Fibroblast of skin of left quadriceps (primary cell): ENCODE measurements around the gene TDRD12.
"Not testable (repeated sequence)": the region's sequence is repeated elsewhere in the genome, so short reads cannot be mapped to it uniquely, and the experiment has no call there.

Experiments used
- DNase-seq, 2 experiments: peaks; one replicate each; pipeline ENCODE4 v3.0.0-alpha.2; 2013; ENCODE audit warnings: low read depth in 2 of 2

TDRD12 gene

DNA sequence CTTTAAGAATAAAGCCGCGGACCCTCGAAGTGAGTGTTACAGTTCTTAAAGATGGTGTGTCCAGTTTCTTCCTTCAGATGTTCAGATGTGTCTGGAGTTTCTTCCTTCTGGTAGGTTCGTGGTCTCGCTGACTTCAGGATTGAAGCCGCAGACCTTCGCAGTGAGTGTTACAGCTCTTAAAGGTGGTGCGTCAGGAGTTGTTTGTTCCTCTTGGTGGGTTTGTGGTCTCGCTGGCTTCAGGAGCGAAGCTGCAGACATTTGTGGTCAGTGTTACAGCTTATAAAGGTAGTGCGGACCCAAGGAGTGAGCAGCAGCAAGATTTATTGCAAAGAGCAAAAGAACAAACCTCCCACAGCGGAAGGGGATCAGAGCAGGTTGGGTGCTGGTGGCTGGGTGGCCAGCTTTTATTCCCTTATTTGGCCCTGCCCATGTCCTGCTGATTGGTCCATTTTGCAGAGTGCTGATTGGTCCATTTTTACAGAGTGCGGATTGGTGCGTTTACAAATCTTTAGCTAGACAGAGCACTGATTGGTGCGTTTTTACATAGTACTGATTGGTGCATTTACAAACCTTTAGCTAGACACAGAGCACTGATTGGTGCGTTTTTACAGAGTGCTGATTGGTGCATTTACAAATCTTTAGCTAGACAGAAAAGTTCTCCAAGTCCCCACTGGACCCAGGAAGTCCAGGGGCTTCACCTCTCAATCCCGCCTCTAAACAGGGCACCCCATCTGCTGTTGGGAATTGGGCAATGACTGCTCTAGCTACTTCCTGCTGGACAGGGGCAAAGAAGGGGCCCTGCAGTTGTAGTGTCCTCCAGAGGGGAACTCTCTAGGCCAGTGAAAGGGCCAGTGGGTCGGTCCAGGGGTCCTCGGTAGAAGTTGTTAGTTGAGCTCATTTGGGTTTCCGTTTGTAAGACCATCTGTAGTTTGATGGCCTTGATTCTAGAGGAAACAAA is 26.1 kb upstream of the TDRD12 start:
- DNase-seq, result not testable (repeated sequence)

- DNase-seq, result not testable (repeated sequence)
Measured at GRCh38 chr19:32694316-32694715, 25.3 kb upstream of the TDRD12 start.

DNA sequence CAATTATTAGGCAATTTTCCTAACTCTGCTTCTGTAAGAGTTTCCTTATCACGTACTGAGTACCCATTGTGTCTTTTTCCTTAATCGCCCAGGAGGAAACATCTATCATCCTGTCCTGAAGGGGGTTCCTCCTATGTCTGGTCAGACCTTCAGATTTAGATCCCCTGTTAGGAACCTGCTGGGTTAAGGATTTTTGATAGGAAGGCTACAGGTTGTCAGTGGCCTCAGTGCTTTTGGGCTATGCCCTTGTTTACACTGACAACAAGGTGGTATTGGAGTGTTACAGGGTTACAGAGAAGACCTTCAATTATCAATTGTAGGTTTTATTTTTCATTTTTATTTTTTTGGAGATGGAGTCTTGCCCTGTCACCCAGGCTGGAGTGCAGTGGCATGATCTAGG is 24.7 kb upstream of the TDRD12 start:
- not testable (repeated sequence) for DNase-seq

DNA sequence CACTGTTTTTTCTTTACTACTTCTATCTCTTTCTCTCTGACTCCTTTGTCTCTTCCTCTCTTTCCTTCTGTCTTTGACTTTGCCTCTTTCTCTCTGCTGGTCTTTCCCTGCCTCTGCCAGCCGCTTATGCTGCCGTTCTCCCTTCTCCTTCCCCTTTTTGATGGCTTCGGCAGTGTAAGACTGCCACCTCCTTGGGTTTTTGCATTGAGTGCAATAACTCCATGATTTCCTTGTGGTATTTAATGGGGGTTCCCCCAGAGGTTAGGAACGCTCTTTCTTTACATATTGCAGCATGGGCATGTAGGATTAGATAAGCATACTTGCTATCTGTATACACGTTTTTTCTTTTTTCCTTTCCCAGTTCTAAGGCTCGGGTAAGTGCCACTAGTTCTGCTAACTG is 24.1 kb upstream of the TDRD12 start:
- DNase-seq, result not testable (repeated sequence)

DNA sequence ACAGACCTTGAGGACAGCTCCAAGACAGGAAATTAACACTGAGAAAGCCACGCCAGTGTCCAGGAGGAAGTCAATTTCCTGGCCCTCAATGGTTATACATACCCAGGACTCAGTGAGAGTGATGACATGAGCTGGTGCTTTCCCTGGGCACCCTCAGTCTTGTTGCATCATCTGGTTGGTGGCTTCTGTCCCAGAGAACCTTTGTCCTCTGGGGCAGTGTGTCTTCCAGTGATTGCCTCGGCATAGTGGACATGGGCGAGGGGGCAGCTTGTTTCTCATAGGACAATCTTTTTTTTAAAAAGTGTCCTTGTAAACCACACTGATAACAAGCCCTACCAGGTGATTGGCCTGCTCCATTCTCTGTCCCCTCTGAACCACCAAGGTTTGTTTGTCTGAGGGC is 22.8 kb upstream of the TDRD12 start:
- DNase-seq, result not testable (repeated sequence)

- not testable (repeated sequence) for DNase-seq
Measured at GRCh38 chr19:32700129-32700528, 19.4 kb upstream of the TDRD12 start.

GRCh38 chr19:32702010-32702409 is 17.6 kb upstream of the TDRD12 start:
- no peak for DNase-seq

- DNase-seq, result not testable (repeated sequence)
Measured at GRCh38 chr19:32704006-32704405, 15.6 kb upstream of the TDRD12 start.

DNA sequence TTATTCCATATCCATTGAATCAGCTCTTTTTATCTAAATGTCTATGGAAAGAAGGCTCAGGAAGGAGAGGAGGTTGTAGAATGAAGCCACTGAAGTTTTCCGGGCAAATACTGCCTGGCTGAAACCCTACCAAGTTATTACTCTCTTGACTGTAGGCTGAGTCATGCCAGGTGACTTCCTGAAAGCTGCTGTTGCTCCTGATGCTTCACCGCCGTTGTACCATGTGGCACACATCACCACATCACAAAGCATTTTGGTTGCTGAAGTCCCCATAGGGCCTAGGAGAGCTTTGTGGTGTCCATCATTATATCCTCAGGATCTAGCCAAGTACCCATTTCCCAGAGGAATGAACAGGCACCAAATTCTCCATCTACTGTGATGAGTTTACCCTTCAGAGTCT is 11.1 kb upstream of the TDRD12 start:
- DNase-seq, result no peak

DNA sequence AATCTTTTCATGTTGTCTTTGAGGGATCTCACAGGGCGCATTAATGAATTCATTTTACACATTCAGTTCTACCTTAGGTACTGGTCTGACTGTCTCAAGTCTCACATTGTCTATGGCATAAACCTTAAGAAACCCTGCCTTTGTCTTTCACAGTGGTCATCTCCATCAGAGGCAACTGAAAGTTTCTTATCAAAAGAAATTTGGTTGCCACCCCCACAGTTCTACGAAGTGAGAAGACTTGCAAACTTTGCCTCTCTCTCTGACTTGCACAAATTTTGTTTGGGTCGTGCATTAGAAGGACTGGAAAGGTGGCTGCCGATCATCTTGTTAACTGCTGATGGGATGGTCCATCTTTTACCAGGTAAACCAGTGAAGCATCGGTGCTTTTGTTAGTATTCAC is 10.5 kb upstream of the TDRD12 start:
- DNase-seq, result no peak

DNA sequence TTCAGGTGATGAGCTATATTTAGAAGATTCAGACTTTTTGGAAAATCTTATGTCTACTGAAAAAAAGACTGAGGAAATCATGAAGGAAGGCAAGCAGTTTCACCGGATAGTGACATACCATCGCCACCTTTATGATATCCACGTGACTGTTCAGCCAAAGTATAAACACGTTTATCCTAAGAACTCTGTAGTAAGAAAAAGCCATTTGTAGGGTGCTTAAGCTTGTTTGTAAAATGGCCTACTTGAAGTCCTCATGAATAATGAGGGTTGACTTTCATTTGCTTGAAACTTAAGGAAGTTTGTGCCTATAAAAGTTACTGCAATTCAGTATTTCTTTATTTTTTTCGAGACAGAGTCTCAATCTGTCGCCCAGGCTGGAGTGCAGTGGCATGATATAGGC is 7.8 kb upstream of the TDRD12 start:
- DNase-seq, result no peak

GRCh38 chr19:32716203-32716602 is 3.4 kb upstream of the TDRD12 start:
- not testable (repeated sequence) for DNase-seq

DNA sequence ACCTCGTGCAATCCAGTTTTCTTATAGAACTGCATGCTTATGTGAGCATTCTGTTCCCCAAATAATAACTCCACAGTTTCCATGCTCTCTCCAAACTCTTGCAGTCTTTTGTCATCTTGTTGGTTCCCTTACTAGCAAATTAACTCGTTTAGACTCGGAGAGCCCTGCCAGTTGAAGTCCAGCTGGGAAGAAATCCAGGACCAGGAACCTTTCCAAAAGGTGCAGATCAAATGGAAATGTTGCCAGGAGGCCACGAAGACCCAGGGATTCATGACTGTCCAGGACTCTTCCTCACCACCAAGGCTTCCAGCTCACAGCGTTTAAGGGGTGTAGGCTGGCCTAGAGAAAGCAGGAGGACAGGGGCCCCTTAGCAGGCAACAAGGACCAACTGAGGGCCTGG is 2.1 kb upstream of the TDRD12 start:
- DNase-seq, result no peak

DNA sequence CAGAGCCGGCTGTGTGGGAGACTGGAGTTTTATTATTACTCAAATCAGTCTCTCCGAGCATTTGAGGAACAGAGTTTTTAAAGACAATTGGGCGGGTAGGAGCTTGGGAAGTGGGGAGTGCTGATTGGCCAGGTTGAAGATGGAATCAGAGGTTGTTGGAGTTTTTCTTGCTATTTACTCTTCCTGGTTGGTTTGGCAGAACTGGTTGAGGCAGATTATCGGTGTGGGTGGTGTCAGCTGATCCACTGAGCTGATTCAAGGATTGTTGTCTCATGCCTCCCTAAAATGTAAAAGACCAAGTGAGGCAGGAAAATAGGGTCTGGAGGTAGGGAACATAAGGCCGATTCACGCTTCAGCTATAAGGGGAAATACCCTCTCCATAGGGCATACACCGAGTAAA is 1.3 kb upstream of the TDRD12 start:
- DNase-seq, result no peak

GRCh38 chr19:32720216-32720935 is 809 bp downstream of the TDRD12 start:
- no peak for DNase-seq

DNA sequence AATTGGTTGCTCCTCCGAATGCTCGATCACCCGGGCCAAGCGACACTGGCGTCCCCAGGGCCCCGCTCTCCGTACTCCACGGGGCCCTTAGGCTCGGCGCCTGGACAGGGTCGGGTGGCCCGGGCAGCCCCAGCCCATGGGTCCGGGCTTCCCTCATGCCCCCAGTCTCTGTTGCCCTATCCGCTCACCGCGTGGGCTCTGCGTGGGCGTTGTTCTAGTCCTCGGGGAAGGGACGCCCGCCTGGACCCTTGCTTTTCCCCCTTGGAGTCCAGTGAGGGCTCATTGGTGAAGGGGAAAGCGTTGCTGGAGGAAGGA is 1.3 kb downstream of the TDRD12 start:
- DNase-seq, result no peak

DNA sequence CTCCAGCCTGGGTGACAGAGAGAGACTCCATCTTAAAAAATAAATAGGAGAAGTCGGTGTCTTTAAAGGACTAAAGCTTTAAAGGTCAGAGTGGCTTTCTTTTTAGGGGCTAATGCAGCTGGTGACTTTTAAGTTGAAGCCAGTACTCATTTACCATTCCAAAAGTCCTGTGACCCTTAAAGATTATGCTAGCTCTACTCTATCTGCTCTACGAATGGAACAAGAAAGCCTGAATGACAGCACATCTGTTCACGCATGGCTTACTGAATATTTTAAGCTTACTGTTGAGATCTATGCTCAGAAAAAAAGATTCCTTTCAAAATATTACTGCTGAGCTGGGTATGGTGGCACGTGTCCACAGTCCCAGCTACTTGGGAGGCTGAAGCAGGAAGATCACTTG is 16.4 kb downstream of the TDRD12 start:
- no peak for DNase-seq

DNA sequence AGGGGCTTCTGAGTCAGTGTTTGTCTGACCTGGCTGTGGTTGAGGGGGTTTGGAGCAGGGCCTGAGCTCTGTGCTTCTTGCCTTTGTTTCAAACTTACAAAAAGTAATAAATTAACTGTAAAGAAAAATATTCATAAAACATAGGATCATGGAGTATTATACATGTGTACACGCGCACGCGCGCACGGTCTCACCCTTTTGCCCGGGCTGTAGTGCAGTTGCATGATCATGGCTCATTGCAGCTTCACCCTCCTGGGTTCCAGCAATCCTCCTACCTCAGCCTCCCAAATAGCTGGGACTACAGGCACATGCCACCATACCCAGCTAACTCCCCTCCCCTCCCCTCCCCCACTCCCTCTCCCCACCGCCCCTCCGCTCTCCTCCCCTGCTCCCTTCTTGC is 23.5 kb downstream of the TDRD12 start:
- DNase-seq, result no peak

- no peak for DNase-seq
Measured at GRCh38 chr19:32743447-32743846, 23.9 kb downstream of the TDRD12 start.

- no peak for DNase-seq
Measured at GRCh38 chr19:32744555-32745325, 25.2 kb downstream of the TDRD12 start.

- DNase-seq, result not testable (repeated sequence)
Measured at GRCh38 chr19:32745594-32746251, 26.2 kb downstream of the TDRD12 start.
